PC-9 (cell line): Measurements from ENCODE around the gene PIP5K1B.

ENCODE experiments used
- CTCF ChIP-seq: fragments of 200-600 bp; sonication (generic); conservative IDR thresholded peaks from 2 replicates; pipeline ENCODE4 v1.6.1; 2017; ENCODE audit warnings: mixed run types, antibody characterized with exemption, mild to moderate bottlenecking, moderate library complexity
- EZH2 ChIP-seq: fragments of 200-600 bp; sonication (generic); IDR thresholded peaks from 2 replicates; pipeline ENCODE4 v1.8.0; 2017; ENCODE audit warnings: antibody characterized with exemption, low read depth

- TF ChIP-seq CTCF (no peak), EZH2 (no peak)
Measured at GRCh38 chr9:68961587-68961986, 256.5 kb downstream of the PIP5K1B start.
